Measurements from ENCODE around the gene SSBP3.

SSBP3 gene

DNA sequence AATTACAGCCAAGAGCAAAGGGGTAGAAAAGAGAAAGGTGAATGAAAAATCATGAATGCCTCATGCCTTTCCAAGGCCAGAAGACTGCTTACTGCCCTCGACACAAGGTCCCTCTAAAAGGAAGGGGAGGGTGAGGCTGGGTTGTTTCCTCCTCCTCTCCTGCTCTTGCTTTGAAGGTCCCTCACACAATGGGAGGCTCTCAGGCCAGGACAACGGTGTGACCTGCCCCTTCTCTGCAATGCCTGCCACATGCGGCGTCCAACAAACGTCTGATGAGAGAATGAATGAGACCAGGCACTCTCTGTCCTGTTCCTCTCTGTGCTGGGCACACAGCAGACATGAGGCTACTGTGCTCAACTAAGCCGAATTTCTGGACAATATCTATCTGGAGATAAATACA is 51.3 kb downstream of the SSBP3 start:
- TF ChIP-seq, protein P1, sequence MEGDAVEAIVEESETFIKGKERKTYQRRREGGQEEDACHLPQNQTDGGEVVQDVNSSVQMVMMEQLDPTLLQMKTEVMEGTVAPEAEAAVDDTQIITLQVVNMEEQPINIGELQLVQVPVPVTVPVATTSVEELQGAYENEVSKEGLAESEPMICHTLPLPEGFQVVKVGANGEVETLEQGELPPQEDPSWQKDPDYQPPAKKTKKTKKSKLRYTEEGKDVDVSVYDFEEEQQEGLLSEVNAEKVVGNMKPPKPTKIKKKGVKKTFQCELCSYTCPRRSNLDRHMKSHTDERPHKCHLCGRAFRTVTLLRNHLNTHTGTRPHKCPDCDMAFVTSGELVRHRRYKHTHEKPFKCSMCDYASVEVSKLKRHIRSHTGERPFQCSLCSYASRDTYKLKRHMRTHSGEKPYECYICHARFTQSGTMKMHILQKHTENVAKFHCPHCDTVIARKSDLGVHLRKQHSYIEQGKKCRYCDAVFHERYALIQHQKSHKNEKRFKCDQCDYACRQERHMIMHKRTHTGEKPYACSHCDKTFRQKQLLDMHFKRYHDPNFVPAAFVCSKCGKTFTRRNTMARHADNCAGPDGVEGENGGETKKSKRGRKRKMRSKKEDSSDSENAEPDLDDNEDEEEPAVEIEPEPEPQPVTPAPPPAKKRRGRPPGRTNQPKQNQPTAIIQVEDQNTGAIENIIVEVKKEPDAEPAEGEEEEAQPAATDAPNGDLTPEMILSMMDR (IDR thresholded peaks at IDR 0.05; ENCODE audit: insufficient read depth, low read depth, low read length, missing control alignments) = no peak
- no peak for DNase-seq (ENCODE audit: low read depth)
- H3K4me3 ChIP-seq (ENCODE audit: low read depth, low read length) = no peak overlapping the region

DNA sequence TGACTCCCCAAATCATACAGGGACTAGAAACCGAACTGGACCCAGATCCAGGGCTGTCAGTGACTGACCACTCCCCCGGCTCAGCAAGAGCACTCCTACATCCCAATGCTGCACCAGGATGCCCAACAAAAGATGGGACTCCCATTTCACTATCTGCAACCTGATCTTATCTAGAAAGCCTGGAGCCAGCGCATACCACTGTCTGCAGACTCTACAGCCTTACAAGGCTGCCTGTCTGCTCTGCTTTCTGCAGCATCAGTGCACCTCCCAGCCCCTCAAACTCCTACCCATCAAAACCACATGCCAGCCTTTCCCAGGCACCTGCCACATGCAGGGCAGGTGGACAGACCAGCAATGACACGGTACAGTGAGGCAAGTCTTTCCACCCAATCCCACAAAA is 52.2 kb downstream of the SSBP3 start:
- no peak for DNase-seq (ENCODE audit: low read depth)
- TF ChIP-seq, protein P1 (IDR thresholded peaks at IDR 0.05; ENCODE audit: insufficient read depth, low read depth, low read length, missing control alignments) = no peak
- H3K4me3 ChIP-seq (ENCODE audit: low read depth, low read length) = no peak overlapping the region

DNA sequence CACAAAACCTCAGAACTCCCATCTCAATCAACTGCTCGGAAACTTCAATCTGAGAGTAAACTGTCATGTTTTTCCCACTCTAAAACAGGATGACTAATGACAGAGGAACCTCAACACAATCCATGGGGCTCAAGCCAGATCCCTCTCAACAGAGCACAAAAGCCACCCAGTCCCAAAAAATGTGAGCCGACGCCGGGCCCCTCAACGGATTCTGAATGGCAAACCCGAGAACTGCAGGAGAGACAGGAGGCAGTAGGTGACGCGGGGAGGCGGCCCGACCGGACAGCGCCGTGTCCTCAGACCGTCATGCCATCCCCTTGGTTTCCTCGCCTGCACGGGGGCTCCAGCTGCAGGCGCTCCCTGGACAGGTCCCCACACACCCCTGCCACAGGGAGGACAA is 53.4 kb downstream of the SSBP3 start:
- DNase-seq (ENCODE audit: low read depth) = no peak
- TF ChIP-seq, protein P1 (IDR thresholded peaks at IDR 0.05; ENCODE audit: insufficient read depth, low read depth, low read length, missing control alignments) = no peak
- no peak overlapping the region for H3K4me3 ChIP-seq (ENCODE audit: low read depth, low read length)

DNA sequence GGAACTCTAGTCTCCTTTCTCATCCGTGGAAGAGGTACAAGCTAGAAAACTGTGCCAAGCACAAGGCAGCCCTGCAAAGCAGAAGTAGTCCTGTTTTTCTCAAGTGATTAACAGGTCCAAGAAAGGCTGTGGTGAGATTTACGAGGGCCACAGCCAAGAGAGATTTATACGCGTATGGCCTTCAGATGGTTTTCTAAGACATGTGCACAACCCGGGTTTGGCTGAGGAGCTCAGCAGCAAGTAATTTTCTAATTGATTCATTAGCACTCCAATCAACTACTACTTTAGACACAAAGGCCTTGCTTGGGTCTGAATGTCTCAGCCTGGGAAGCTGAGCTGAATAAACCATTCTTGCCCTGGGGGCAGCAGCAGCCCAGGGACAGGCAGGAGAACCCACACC is 55.8 kb downstream of the SSBP3 start:
- H3K4me3 ChIP-seq (ENCODE audit: low read depth, low read length) = no peak overlapping the region
- TF ChIP-seq, protein P1 (IDR thresholded peaks at IDR 0.05; ENCODE audit: insufficient read depth, low read depth, low read length, missing control alignments) = no peak
- no peak for DNase-seq (ENCODE audit: low read depth)

DNA sequence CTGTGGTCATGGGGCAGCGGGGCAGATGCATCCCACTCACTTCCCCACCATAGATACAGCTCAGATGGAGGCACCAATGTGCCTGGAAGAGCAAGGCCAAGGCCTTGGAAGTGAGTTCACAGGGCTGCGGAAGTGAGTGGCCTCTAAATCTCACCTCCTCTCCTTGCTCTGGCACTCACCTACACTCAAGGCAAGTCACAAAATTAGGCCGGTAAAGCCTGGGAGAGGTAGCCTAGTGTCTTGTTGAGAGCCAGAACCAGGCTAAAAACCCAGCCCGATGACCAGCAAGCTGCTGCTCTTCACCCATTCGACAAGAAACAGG is 57.5 kb downstream of the SSBP3 start:
- no peak for DNase-seq (ENCODE audit: low read depth)
- TF ChIP-seq, protein P1 (IDR thresholded peaks at IDR 0.05; ENCODE audit: insufficient read depth, low read depth, low read length, missing control alignments) = no peak
- H3K4me3 ChIP-seq (ENCODE audit: low read depth, low read length) = no peak overlapping the region

DNA sequence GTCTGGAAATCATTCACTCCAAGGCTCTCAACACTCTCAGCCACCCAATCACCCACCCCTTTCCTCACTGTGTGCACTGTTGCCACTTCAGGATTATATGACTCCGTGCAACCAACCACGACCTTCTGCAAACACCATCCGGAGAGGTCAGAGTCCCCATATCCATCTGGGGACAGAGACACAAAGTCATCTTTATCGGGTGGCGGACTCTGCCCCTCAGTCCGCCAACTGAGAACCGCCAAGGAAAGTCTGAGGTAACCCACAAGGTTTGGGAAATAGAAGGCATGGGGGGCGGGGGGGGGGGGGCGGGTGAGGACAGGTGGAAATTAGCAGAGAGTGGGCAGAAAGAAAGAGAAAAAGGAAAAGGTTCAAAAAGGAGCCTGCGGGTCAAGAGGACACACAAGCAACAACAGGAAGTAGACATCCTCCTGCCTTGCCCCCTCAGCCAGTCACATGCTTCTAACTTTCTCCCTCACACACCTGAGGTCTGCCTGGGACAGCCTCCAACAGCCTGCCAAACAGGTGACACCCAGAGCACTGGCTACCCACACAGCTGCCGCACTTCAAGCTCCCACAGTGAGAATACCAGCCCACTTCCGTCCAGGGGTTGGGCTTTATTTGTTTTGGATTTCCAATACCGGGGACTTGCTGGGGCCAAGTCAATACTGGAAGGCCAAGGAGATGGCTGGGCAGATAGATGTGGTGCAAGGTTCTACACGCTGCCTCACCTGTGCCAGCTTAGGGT is 58.1 kb downstream of the SSBP3 start:
- TF ChIP-seq, protein P1 (IDR thresholded peaks at IDR 0.05; ENCODE audit: insufficient read depth, low read depth, low read length, missing control alignments) = no peak
- no peak overlapping the region for H3K4me3 ChIP-seq (ENCODE audit: low read depth, low read length)
- no peak for DNase-seq (ENCODE audit: low read depth)
